ENCODE data around the gene GNG4. TPM values are rescaled to one million over a fixed set of nuclear protein-coding genes. Genes with fewer than 3 reads are reported as not detected.

The GNG4 gene
- total and polyA plus RNA-seq, 8 donors = 1.1 to 3.2 (median 2.0) TPM; not detected in 2

GRCh38 chr1:235617808-235618207 is 31.8 kb downstream of the GNG4 start:
- Histone ChIP-seq H3K4me1 (no peaks in the 10 kb centered on the region), H3K4me3 (no peak overlapping the region), H3K9me3 (no peaks in the 10 kb centered on the region), H3K27me3 (peaks cover 0 to 4% of the 10 kb centered on the region in 2 donors), H3K36me3 (no peaks in the 10 kb centered on the region), H3K27ac (no peak overlapping the region)
- DNase-seq (peak in 1 of 4 donors; percentile 2), ATAC-seq (no peak)
- intact Hi-C loops (cut with DNase I) = no loop called here
- TF ChIP-seq, protein P1, sequence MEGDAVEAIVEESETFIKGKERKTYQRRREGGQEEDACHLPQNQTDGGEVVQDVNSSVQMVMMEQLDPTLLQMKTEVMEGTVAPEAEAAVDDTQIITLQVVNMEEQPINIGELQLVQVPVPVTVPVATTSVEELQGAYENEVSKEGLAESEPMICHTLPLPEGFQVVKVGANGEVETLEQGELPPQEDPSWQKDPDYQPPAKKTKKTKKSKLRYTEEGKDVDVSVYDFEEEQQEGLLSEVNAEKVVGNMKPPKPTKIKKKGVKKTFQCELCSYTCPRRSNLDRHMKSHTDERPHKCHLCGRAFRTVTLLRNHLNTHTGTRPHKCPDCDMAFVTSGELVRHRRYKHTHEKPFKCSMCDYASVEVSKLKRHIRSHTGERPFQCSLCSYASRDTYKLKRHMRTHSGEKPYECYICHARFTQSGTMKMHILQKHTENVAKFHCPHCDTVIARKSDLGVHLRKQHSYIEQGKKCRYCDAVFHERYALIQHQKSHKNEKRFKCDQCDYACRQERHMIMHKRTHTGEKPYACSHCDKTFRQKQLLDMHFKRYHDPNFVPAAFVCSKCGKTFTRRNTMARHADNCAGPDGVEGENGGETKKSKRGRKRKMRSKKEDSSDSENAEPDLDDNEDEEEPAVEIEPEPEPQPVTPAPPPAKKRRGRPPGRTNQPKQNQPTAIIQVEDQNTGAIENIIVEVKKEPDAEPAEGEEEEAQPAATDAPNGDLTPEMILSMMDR (IDR thresholded peaks at IDR 0.05) = no peak

- no peak overlapping the region for H3K4me3 ChIP-seq
- no peak for ATAC-seq
- no peaks in the 10 kb centered on the region for H3K36me3 ChIP-seq
- intact Hi-C loops (cut with DNase I) = no loop called here
- no peak overlapping the region for H3K27ac ChIP-seq
- H3K4me1 ChIP-seq = no peaks in the 10 kb centered on the region
- H3K9me3 ChIP-seq = no peaks in the 10 kb centered on the region
- TF ChIP-seq, protein P1 (IDR thresholded peaks at IDR 0.05) = no peak
- H3K27me3 ChIP-seq = no peaks in the 10 kb centered on the region
- DNase-seq = peak in 1 of 4 donors; percentile 9
Measured at GRCh38 chr1:235617140-235617539, 32.4 kb downstream of the GNG4 start.

DNA sequence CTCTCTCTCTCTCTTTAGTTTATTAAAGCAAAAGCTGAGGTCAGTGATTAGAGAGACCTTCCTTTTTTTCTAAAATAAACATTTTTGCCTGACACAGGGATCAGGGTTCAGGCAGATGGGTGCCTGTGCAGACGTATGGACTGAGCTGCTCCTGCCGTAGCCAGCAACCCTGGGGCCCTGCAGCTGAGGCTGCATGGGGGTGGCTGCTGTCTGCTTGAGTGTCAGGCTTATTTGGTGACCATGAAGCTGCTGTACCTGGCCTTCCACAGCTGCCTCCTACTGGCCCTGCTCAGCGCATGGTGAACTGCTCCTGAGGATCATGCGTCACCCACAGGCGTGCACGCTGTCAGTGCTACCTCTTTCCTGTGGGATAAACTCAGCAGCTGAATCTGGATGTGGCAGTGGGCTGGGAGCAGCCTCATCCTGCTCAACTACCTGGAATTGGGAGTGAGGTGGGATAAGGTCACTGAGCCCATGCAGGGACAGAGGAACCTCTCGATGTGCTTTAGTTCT is 35.1 kb downstream of the GNG4 start:
- TF ChIP-seq, protein P1 (IDR thresholded peaks at IDR 0.05) = no peak
- Histone ChIP-seq H3K27ac (no peak overlapping the region), H3K36me3 (no peaks in the 10 kb centered on the region), H3K4me3 (no peak overlapping the region), H3K27me3 (no peaks in the 10 kb centered on the region), H3K9me3 (no peaks in the 10 kb centered on the region), H3K4me1 (no peaks in the 10 kb centered on the region)
- DNase-seq (peak in 1 of 4 donors; percentile 52), ATAC-seq (no peak)
- intact Hi-C loops (cut with DNase I) = no loop called here

GRCh38 chr1:235613602-235614001 is 36.0 kb downstream of the GNG4 start:
- no peak overlapping the region for H3K27ac ChIP-seq
- no peaks in the 10 kb centered on the region for H3K36me3 ChIP-seq
- no peaks in the 10 kb centered on the region for H3K9me3 ChIP-seq
- TF ChIP-seq, protein P1 (IDR thresholded peaks at IDR 0.05) = no peak
- H3K27me3 ChIP-seq = no peaks in the 10 kb centered on the region
- no peak for DNase-seq
- intact Hi-C loops (cut with DNase I) = no loop called here
- H3K4me3 ChIP-seq = no peak overlapping the region
- H3K4me1 ChIP-seq = no peaks in the 10 kb centered on the region
- no peak for ATAC-seq

GRCh38 chr1:235612761-235613160 is 36.8 kb downstream of the GNG4 start:
- H3K36me3 ChIP-seq = no peaks in the 10 kb centered on the region
- H3K9me3 ChIP-seq = no peaks in the 10 kb centered on the region
- no peaks in the 10 kb centered on the region for H3K4me1 ChIP-seq
- ATAC-seq (no peak), DNase-seq (peak in 1 of 4 donors; percentile 11)
- H3K4me3 ChIP-seq = no peak overlapping the region
- H3K27me3 ChIP-seq = no peaks in the 10 kb centered on the region
- intact Hi-C loops (cut with DNase I) = no loop called here
- TF ChIP-seq, protein P1 (IDR thresholded peaks at IDR 0.05) = no peak
- H3K27ac ChIP-seq = no peak overlapping the region

All from left lung (tissue), 10 donors.